Dedifferentiated amniotic fluid mesenchymal stem cell (primary cell): ENCODE results near the gene MLPH.

Source experiments
- DNase-seq: peaks from one replicate; pipeline ENCODE4 v3.0.0-alpha.2; 2016; ENCODE audit errors: extremely low spot score

MLPH gene

DNA sequence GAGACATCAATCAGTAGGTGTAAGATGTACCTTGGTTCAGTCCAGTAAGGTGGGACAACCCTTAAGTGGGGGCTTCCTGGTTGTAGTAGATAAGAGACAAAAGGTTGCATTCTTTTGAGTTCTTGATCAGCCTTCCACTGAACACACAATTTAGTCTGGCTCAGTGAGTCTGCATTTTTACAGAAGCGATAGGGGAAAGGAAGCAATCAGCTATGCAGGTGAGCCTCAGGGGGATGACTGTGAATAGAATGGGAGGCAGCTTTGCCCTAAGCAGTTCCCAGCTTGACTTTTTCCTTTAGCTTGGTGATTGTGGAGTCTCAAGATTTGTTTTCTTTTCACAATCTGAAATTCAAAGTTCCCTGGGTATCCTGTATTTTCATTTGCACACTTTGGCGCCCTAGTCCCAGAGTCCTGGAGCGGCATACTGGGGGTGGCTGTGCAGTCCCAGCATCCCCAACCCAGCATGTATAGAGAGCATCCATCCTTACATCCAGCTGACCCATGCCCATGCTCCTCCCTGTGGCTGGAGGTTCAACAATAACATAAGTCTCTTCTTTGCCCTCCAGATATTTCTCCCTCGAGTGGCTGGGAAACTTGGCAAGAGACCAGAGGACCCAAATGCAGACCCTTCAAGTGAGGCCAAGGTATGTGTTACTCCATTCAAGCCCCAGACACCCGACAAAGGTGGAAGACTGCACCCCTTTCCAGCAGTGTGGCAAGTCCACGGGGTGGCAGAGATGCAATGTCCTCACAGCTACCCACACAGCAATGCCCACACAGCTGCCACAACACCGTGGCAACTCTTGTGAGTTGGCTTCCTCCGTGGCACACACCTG, 59.2 kb downstream of the MLPH start:
- no peak for DNase-seq

GRCh38 chr2:237546876-237547395, 59.9 kb downstream of the MLPH start:
- DNase-seq: no peak

GRCh38 chr2:237547841-237548416, 60.9 kb downstream of the MLPH start:
- no peak for DNase-seq

GRCh38 chr2:237549216-237549615, 62.2 kb downstream of the MLPH start:
- no peak for DNase-seq

DNA sequence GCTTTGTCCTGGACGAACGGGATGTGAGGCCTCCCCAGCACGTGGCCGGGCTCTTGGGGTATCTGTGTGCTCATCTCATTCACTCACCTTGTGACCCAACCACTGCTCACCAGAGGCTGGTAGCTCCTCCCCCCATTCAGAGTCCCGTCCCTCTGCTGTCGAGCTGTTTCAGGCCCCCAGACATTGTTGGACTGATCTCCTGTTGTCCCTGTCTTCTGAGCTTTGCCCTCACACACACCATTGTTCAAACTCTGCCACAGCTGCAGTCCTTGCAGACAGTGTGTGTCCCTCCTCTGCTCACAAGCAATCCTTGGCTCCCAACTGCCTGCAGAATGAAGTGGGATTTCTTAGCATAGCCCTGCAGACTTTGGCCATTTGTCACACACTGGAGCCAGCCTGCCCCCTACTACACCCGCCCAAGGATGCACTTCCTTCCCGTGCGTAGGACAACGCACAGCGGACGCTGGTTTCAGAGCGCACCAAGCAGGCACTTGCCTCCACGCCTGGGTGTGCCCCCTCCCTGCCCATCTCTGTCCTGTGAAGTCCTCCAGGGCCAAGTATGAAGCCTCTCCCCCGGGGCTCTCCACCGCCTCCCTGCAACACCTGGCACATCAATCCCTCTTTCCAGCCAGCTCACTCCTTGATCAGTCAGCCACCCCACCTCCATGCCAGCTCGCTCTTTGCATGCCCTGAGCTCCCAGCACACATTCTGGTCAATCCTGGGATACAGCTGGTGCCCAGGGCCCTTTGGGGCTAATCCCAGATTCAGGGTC, 62.8 kb downstream of the MLPH start:
- DNase-seq: no peak

DNA sequence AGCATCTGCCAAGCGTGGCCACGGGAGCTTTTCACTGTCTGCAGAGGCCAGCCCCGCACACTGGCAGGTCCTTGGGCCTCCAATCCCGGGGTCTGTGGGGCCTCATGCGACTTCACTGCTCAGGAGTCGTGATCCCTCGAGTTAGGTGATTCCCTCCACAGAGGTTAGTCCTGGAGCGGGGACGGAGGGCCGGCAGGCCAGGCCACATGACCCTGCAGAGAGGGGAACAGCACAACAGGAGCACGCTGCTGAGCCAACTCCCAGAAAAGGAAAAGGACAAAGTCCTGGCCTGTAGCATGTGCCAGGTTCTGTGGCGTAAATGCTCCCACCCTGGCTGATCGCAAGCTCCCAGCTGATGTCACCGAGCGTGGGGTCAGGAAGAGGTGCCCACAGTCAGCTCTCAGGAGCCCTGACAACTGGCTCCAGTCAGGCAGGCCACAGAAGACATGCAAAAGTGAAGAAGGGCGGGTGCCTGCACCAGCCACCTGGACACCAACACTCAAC, 64.1 kb downstream of the MLPH start:
- DNase-seq: no peak

- no peak for DNase-seq
These were observed 65.9 kb downstream of the MLPH start for GRCh38 chr2:237552908-237553307.

DNA sequence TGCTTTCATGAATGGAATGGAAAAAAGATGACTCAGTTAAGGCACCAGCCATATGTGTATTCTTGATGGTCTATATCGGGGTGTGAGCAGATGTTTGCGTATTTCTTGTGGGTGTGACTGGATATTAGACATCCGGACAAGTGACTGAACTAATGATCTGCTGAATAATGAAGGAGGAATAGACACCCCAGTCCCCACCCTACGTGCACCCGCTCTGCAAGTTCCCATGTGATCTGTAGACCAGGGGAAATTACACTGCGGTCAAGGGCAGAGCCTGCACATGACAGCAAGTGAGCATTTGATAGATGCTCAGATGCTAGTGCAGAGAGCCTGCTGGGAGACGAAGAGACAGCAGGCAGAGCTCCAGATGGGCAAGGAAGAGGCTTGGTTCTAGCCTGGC, 66.9 kb downstream of the MLPH start:
- no peak for DNase-seq

DNA sequence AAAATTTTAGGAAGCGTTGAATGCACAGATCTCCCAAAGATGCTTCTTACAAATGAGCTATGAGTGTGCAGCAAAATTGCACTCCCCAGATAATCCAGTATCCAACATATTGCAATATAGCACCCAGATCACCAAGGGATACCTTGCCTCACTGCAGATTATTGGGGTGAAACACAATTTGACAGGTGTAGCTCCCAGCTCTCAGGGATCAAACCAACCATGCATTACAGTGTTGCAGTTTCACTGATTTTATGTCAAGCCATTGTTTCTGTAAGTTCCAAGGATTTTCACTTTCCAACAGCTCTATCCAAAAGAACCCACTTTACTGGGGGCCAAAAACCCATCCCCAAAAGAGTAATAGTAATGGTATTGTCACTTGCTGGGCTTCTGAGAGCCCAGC, 68.5 kb downstream of the MLPH start:
- no peak for DNase-seq

DNA sequence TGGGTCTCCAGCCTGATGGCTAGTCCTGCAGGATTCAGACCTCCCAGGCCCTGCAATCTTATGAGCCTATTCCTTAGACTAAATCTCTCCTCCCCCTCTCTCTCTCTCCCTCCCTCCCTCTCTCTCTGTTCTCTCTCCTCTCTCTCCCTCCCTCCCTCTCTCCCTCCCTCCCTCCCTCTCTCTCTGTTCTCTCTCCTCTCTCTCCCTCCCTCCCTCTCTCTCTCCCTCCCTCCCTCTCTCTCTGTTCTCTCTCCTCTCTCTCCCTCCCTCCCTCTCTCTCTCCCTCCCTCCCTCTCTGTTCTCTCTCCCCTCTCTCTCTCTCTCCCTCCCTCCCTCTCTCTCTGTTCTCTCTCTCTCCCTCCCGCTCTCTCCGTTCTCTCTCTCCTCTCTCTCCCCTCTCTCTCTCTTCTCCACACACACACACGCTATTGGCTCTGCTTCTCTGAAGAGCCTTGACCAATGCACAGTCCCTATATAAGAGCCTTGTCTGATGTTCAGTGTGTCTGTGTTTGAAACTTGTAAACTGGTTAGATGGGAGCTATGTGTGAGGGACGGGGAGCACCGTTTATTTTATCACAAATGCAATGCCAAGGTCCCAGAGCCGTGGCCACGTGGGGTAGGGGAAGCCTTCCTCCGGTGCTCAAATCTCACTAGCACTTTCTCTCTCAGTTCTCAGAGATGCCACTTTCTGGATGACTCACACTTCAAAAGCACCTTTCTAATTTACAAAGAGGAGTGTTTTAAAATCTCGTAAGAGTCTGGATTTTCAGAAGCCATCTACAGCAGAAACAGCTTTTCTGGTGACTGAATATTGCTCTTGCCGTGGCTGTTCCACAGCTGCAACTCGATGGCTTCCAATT, 70.0 kb downstream of the MLPH start:
- no peak for DNase-seq

- no peak for DNase-seq
These were observed 70.6 kb downstream of the MLPH start for GRCh38 chr2:237557633-237558015.

GRCh38 chr2:237558961-237559641, 72.0 kb downstream of the MLPH start:
- DNase-seq: no peak

DNA sequence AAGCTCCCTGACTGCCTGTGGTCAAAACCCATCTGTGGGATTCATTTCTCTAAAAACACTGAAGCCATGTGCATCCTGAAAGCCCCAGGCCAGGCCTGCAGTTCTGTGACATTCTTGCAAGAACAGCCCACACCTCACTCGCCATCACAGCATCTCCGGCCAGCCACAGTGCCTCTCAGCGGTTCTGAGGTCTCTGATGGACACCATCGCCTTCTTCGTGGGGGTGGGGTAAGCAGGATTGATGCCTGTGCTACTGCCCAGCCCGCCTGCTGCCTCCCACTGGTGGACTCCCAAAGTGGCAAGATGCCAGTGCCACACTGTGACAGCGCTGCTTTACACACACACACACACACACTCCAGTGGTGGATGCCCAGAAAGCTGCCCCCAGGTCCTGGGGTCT, 74.2 kb downstream of the MLPH start:
- DNase-seq: no peak

DNA sequence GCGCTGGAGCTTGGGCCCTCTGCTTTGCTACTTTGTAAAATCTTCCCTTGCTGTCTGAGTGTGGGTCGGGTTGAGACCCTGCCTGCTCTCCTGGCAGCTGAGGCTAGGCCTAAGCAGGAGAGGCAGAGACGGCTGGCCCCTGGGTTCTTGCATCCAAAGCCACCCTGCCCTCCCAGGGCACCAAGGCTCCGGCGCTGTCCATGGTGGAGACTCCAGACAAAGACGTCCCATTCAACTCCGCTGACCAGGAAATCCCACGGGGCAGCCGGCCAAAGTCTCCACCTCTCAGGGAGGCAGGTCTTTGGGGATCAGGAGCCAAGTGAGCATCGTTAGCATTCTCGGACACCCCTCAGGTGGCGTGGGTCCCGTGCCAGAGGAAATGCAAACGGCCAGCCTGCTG, 76.8 kb downstream of the MLPH start:
- no peak for DNase-seq

DNA sequence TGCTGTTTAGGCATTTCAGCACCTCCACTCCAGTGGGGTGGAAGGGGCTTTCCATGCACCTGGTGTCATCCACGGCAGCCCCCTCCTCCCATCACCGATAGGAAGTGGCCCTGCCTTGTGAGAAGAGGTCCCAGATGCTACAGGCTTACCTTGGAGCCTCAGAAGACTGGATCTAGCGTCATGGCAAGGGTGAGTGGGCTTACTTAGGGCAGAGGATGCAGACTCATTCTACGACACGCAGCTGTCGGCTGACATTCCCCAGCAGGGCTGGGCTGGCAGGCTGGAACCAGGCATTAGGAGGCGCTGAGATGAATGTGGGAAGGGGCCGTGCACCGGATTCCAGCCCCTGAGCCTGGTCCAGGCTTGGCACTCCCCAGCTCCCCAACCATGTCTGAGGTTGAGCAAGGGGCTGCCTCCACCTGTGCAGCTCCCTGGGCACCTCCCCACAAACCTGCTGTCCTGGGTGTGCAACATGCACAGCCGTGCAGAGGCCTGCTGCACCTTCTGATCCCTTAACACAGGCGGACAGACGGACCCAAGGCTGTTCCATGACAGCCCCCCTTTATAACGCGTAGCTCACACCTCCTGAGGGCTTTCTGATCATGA, 77.6 kb downstream of the MLPH start:
- DNase-seq: no peak

GRCh38 chr2:237565974-237566373, 78.9 kb downstream of the MLPH start:
- no peak for DNase-seq

- DNase-seq: no peak
These were observed 79.6 kb downstream of the MLPH start, which contains the start of gene PRLH for GRCh38 chr2:237566401-237567235. PRLH (plus strand) TSS chr2:237566574; CDS start chr2:237566574, 0 bp downstream.

- DNase-seq: no peak
These were observed 80.4 kb downstream of the MLPH start for GRCh38 chr2:237567276-237568029.
